WI38 (cell line): ENCODE results near the gene ABHD14A.
"Not testable (repeated sequence)": the region's sequence is repeated elsewhere in the genome, so short reads cannot be mapped to it uniquely, and the experiment has no call there.

Experiments used
- H3K4me3 ChIP-seq: 2 replicates; pipeline ENCODE4 v1.5.1; 2011; ENCODE audit warnings: low read depth, mild to moderate bottlenecking, control low read depth, low read length
- TF ChIP-seq, protein P1 (sequence below): IDR thresholded peaks from 2 replicates; pipeline ENCODE4 v1.5.1; 2012; ENCODE audit warnings: low read depth, mild to moderate bottlenecking, control low read depth, low read length

Gene ABHD14A

DNA sequence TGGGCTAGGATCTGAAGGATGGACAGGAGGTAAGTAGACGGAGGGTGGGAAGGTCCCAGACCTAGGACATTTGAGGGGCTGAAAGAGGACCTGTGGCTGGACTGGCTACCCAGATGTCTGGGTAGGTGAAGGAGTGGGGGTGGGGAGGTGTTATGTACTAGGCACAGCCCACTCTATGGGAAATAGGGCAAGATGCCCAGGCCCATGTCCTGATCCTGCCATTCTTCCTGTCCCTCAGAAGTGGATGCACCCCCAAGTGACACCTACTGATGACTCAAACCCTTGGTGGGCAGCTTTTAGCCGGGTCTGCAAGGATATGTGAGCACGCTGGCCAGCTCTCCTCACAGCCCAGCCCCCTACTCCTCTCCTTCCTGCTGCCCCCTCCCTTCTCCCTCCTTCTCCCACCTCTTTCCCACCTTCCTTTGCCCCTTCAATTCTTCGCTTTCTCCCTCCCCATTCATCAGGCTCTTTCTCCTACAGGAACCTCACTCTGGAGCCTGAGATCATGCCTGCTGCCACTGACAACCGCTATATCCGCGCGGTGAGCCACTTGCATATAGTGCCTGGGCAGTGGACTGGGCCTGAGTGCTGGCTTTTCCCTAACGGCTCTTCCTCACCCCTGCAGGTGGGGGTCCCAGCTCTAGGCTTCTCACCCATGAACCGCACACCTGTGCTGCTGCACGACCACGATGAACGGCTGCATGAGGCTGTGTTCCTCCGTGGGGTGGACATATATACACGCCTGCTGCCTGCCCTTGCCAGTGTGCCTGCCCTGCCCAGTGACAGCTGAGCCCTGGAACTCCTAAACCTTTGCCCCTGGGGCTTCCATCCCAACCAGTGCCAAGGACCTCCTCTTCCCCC, 13.7 kb downstream of the ABHD14A start:
- TF ChIP-seq, protein P1, sequence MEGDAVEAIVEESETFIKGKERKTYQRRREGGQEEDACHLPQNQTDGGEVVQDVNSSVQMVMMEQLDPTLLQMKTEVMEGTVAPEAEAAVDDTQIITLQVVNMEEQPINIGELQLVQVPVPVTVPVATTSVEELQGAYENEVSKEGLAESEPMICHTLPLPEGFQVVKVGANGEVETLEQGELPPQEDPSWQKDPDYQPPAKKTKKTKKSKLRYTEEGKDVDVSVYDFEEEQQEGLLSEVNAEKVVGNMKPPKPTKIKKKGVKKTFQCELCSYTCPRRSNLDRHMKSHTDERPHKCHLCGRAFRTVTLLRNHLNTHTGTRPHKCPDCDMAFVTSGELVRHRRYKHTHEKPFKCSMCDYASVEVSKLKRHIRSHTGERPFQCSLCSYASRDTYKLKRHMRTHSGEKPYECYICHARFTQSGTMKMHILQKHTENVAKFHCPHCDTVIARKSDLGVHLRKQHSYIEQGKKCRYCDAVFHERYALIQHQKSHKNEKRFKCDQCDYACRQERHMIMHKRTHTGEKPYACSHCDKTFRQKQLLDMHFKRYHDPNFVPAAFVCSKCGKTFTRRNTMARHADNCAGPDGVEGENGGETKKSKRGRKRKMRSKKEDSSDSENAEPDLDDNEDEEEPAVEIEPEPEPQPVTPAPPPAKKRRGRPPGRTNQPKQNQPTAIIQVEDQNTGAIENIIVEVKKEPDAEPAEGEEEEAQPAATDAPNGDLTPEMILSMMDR: no peak
- no peak overlapping the region for H3K4me3 ChIP-seq

DNA sequence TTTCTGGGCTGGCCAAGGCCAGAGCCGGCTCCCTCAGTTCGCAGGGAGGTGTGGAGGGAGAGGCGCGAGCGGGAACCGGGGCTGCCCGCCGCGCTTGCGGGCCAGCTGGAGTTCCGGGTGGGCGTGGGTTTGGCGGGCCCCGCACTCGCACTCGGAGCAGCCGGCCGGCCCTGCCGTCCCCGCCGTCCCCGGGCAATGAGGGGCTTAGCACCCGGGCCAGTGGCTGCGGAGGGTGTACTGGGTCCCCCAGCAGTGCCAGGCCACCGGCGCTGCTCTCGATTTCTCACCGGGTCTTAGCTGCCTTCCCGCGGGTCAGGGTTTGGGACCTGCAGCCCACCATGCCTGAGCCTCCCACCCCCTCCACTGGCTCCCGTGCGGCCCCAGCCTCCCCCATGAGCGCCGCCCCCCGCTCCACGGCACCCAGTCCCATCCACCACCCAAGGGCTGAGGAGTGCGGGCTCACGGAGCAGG, 15.7 kb downstream of the ABHD14A start:
- not testable (repeated sequence) for H3K4me3 ChIP-seq

DNA sequence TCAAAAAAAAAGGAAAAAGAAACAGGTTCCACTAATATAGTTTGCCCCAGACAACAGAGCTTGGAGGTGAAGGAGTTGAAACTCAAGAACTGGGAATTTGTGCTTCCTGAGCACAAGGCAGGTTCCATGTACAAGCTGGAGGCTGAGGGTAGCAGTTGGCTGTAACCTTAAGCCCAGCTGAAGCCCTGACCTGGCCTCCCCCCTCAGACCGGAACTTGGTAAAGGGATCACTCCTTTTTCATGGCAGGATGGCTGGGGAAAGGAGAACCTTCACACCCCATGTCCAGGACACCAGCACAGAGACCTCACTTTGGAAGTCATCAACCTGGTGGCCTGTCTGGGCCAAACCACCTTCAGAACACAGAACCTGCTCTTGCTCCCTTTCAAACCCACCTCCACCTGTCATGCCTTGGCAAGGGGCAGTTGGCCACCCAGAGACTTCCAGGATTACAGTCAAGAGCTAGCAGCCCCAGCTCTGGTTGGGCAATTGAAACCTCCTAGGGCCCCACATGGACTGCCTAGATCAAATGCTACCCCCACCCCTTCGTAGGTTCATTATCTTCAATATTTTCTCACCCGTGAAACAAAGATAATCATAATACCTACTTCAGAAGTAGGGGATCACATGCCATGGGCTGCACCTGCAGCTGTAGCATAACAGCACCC, 17.3 kb downstream of the ABHD14A start:
- H3K4me3 ChIP-seq: no peak overlapping the region
- TF ChIP-seq, protein P1: no peak

DNA sequence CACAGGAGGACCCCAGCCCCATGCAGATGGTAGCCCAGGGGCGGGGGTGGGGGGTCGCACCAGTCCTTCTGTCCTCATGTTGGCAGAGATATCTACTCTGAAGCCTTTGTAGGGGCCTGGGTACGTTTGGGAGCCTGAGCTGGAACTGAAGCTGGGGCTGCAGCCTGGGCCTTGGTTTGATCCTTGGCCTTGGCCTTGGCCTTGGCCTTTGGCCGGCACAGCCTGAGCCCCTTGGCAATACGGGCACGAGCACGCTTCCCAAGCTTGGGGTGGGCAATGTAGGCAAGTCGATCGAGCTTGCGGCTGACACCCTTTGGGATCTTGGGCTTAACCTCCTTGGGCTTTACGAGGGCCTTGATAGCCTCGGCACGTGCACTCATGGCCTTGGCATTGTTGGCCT, 18.8 kb downstream of the ABHD14A start:
- not testable (repeated sequence) for H3K4me3 ChIP-seq

DNA sequence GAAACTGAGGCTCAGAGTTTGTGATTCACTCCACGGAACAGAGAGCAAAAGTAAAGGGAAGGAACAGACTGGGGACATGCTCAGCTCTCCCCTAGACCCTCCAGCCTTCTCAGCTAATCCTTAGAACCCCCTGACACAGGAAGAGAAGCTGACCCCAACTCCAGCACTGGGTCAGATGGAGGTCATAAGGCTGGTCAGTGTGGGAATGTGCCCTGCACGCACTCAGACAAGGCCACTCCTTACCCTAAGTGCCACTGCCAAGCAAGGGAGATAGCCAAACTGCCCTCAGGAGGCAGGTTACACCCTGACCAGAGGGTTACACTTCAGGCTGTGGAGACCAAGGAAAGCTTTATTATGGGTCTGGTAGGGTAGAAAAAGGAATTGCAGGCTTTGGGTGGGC, 19.7 kb downstream of the ABHD14A start:
- TF ChIP-seq, protein P1: no peak

DNA sequence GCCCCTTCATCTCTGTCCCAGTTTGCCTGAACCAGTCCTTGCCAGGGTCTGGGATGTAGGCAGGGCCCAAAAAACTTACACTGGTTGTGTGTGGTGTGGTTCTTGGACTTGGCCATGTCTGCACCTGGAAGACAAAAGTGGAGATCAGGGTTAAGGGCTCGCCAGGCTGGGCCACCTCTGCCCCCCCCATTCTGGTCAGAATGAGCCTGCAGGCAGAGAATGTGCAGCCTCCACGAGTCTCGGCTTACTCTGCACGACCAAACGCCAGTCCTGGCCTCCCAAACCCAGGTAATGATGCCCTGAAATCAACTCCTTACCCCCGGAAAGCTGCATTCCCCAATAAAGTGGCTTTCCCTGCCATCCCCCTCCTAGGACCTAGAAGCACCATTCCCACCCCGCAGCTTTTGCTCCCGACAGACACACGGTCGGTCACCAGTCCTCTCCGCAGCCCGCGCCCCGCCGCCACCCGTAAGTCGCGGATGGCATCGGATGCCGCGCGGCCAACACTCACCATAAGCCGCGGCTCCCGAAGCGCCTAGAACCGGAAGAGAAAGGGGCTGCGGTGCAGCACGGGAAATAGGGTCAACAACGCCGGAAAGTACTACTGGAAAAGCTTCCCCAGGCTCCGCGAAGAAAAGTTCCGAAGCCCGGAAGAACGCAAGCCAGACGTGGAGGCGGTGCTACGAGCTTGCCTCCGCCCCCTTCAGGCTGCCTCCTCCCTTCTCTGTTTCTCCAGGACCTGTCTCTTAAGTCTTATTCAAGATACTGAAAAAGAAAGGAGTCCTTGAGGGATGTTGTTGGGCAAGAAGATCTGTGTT, 20.7 kb downstream of the ABHD14A start, which contains the start of gene RPL29:
RPL29 (minus strand) TSS at position 550 of the 818 bp plus-strand sequence; CDS start at position 116, 434 bp downstream.
- TF ChIP-seq, protein P1: no peak
- peak within 1 kb of the TSS; percentile 99 for H3K4me3 ChIP-seq

More for the DNA sequence above, 19.7 kb downstream of the ABHD14A start:
- H3K4me3 ChIP-seq: peak overlapping the region; percentile 99

DNA sequence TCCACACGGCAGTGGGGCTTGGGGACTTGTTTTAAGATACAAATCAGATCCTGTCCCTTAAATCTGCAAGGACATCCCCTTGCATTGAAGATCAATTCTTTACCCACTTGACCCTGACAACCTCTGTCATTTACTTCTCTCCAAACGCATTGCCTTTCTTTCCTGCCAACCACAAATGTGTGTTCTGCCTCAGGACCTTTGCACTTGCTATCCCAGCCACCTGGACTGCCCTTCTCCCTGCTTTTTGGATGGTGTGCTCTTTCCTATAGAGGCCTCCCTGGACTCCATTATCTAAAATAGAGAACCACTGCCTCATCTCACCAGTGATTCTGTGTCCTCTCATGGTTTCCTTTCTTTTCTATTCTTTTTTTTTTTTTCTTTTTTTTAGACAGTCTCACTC, 22.3 kb downstream of the ABHD14A start:
- no peak overlapping the region for H3K4me3 ChIP-seq
- TF ChIP-seq, protein P1: no peak
